NOMO-1 (cell line): ENCODE measurements around the gene PDE4B.
A peak's percentile ranks its signal among the peaks of the same experiment; 100 is the strongest.

Experiments used
- DNase-seq, 2 experiments: peaks; one replicate each; lab custom pipeline; 2025; ENCODE audit not compliant: unreplicated experiment in 2 of 2; lab: John Stamatoyannopoulos, UW

PDE4B gene

GRCh38 chr1:66251546-66251945, 458.9 kb downstream of the PDE4B start:
- DNase-seq = peak; percentile 9 to 23

GRCh38 chr1:66253330-66253921, 460.7 kb downstream of the PDE4B start:
- peak; percentile 39 to 62 for DNase-seq

GRCh38 chr1:66254785-66255184, 462.1 kb downstream of the PDE4B start:
- DNase-seq = no peak

GRCh38 chr1:66256629-66257572, 464.2 kb downstream of the PDE4B start:
- peak in 1 of 2 experiments; percentile 10 for DNase-seq

GRCh38 chr1:66258404-66259105, 465.9 kb downstream of the PDE4B start:
- no peak for DNase-seq

GRCh38 chr1:66261364-66261763, 468.7 kb downstream of the PDE4B start:
- DNase-seq = no peak

- no peak for DNase-seq
Measured at GRCh38 chr1:66262208-66262963, 469.7 kb downstream of the PDE4B start.

GRCh38 chr1:66265268-66265667, 472.6 kb downstream of the PDE4B start:
- DNase-seq = no peak

GRCh38 chr1:66265796-66266195, 473.1 kb downstream of the PDE4B start:
- no peak for DNase-seq

- no peak for DNase-seq
Measured at GRCh38 chr1:66266350-66266749, 473.7 kb downstream of the PDE4B start.

- peak in 1 of 2 experiments; percentile 14 for DNase-seq
Measured at GRCh38 chr1:66266756-66267155, 474.1 kb downstream of the PDE4B start.

- DNase-seq = peak in 1 of 2 experiments; percentile 6
Measured at GRCh38 chr1:66267201-66267940, 474.7 kb downstream of the PDE4B start.

GRCh38 chr1:66269222-66269621, 476.5 kb downstream of the PDE4B start:
- no peak for DNase-seq

GRCh38 chr1:66270119-66270812, 477.6 kb downstream of the PDE4B start:
- peak; percentile 47 to 79 for DNase-seq

GRCh38 chr1:66271216-66271903, 478.7 kb downstream of the PDE4B start:
- peak; percentile 71 to 72 for DNase-seq

- DNase-seq = no peak
Measured at GRCh38 chr1:66271904-66272254, 479.2 kb downstream of the PDE4B start.

GRCh38 chr1:66273656-66274055, 481.0 kb downstream of the PDE4B start:
- DNase-seq = no peak

GRCh38 chr1:66274634-66275033, 481.9 kb downstream of the PDE4B start:
- DNase-seq = no peak

GRCh38 chr1:66275083-66275482, 482.4 kb downstream of the PDE4B start:
- DNase-seq = peak in 1 of 2 experiments; percentile 9
